ENCODE measurements around the gene MED16. TPM values are rescaled to one million over a fixed set of nuclear protein-coding genes. Genes with fewer than 3 reads are reported as not detected.
A peak's percentile ranks its signal among the peaks of the same experiment; 100 is the strongest.

Gene MED16
- total and polyA plus RNA-seq, 10 of the 15 experiments (the other 5 are each of a cell fraction or from before 2014, with no cell fraction given) = 0.56 to 51.1 (median 13.6) TPM

- TF ChIP-seq HSF1 (IDR thresholded peaks at IDR 0.05; ENCODE audit: low read depth, low read length) (0 out of 2 replicates have a peak, but pooled peaks have one; percentile 3), CHD1 (IDR thresholded peaks at IDR 0.05; ENCODE audit: low read depth, low read length) (no peak; the same call in 1 of the 2 replicates), ZNF217 (IDR thresholded peaks at IDR 0.05) (no peak), MLLT1 (IDR thresholded peaks at IDR 0.05) (no peak), GATAD2B (conservative IDR thresholded peaks at IDR 0.05; ENCODE audit: low read depth) (peak; percentile 68), MEF2B (IDR thresholded peaks at IDR 0.05; ENCODE audit: partially characterized antibody, poor library complexity, severe bottlenecking) (no peak), CREB1 (IDR thresholded peaks at IDR 0.05; ENCODE audit: low read depth) (0 out of 2 replicates have a peak, but pooled peaks have one; percentile 9), SMARCA5 (IDR thresholded peaks at IDR 0.05) (peak; percentile 86; the same call in 1 of the 2 replicates), IRF3 (IDR thresholded peaks at IDR 0.05) (peak; percentile 85), RUNX3 (IDR thresholded peaks at IDR 0.05; ENCODE audit: low read length) (peak; percentile 9; the same call in 1 of the 2 replicates), POLR2AphosphoS5 (IDR thresholded peaks at IDR 0.05; ENCODE audit: low read length) (peak; percentile 49; the same call in 1 of the 2 replicates), NFXL1 (IDR thresholded peaks at IDR 0.05; ENCODE audit: borderline replicate concordance) (no peak), MEF2A (IDR thresholded peaks at IDR 0.05; ENCODE audit: insufficient read depth, low read depth, low read length) (0 out of 2 replicates have a peak, but pooled peaks have one; percentile 24), POLR2A (IDR thresholded peaks at IDR 0.05; ENCODE audit: low read depth, low read length) (peak; percentile 80), NR2C1 (IDR thresholded peaks at IDR 0.05) (0 out of 2 replicates have a peak, but pooled peaks have one; percentile 23), CEBPB (IDR thresholded peaks at IDR 0.05; ENCODE audit: borderline replicate concordance in 1 of 2, low read depth in 2 of 2, low read length in 2 of 2) (no peak), EGR1 (IDR thresholded peaks at IDR 0.05; ENCODE audit: borderline replicate concordance in 1 of 2, low read depth in 2 of 2, low read length in 2 of 2) (peak in 1 of 2 experiments; percentile 4; a peak in 1 of 3 replicates)
- TF ChIP-seq, protein P1, sequence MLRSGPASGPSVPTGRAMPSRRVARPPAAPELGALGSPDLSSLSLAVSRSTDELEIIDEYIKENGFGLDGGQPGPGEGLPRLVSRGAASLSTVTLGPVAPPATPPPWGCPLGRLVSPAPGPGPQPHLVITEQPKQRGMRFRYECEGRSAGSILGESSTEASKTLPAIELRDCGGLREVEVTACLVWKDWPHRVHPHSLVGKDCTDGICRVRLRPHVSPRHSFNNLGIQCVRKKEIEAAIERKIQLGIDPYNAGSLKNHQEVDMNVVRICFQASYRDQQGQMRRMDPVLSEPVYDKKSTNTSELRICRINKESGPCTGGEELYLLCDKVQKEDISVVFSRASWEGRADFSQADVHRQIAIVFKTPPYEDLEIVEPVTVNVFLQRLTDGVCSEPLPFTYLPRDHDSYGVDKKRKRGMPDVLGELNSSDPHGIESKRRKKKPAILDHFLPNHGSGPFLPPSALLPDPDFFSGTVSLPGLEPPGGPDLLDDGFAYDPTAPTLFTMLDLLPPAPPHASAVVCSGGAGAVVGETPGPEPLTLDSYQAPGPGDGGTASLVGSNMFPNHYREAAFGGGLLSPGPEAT (IDR thresholded peaks at IDR 0.05; ENCODE audit: low read depth) = peak; percentile 98
- TF ChIP-seq, protein P2, sequence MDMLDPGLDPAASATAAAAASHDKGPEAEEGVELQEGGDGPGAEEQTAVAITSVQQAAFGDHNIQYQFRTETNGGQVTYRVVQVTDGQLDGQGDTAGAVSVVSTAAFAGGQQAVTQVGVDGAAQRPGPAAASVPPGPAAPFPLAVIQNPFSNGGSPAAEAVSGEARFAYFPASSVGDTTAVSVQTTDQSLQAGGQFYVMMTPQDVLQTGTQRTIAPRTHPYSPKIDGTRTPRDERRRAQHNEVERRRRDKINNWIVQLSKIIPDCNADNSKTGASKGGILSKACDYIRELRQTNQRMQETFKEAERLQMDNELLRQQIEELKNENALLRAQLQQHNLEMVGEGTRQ (IDR thresholded peaks at IDR 0.05; ENCODE audit: borderline replicate concordance, low read depth, low read length) = no peak
These were observed 32.7 kb upstream of the MED16 start, which contains the start of gene ARID3A (continued) for GRCh38 chr19:925526-926322.
